Fibroblast of mammary gland (primary cell): ENCODE measurements around the gene SOX6.

ENCODE experiments used
- DNase-seq: peaks from one replicate; pipeline ENCODE4 v3.0.0-alpha.2; 2010; ENCODE audit warnings: low read depth
- H3K4me3 ChIP-seq: 2 replicates; pipeline ENCODE4 v1.5.1; 2011; ENCODE audit warnings: low read depth, mild to moderate bottlenecking, low read length, moderate library complexity; ENCODE audit not compliant: control insufficient read depth
- CTCF ChIP-seq: conservative IDR thresholded peaks from 2 replicates; pipeline ENCODE4 v1.5.1; 2011; ENCODE audit warnings: low read depth, low read length, inconsistent platforms; ENCODE audit not compliant: control insufficient read depth, insufficient read depth

Gene SOX6

DNA sequence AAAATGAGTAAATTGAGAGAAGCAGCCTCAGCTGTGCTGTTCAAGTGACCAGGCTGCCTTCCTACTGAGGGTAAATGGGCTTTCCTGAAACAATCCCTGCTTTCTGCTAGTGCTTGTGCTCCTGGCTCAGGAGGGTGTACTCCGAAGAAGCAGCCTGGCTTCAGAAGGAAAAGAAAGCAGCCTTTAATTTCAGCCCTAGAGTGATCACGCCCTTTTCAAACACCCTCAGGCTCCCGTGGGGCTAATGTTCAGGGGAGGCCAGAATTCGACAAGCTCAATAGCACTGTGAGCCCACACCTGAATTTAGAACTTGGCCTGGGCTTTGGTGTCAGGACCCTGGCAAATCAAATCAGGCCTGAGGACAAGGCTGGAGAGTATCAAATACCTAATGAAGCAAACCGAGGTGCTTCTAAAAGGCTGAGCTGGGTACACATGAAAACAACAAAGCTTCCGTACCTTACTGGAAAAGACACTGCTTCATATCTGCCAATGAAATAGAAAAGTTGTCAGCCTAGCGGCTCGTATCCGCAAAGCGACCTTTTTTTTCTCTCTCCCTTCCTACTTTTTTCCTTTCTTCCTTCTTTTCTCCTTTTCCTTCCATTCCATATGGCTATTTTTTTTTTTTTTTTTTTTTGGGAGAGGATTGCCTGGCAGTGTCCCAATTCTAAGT is 387.8 kb downstream of the SOX6 start:
- no peak for DNase-seq
- no peak overlapping the region for H3K4me3 ChIP-seq
- no peak for TF ChIP-seq CTCF

DNA sequence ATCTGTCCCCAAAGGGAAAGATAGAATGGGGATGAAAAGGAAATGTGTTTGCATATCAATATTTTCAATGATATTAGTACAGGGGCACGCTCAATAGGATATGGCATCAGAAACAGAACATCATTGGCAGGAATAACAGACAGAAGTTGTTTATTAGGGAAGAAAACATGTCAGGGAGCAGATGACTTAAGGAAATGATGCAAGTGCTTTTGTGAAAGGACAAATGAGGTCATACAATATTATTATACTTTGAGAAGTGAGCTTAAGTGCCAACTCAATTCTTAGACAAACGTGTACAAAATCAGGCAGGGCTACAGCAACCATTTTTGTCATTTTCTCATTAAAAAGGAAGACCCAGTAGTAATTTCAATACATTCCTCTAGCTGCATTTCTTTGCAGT is 388.4 kb downstream of the SOX6 start:
- H3K4me3 ChIP-seq: no peak overlapping the region
- TF ChIP-seq CTCF: no peak
- DNase-seq: peak; percentile 89

DNA sequence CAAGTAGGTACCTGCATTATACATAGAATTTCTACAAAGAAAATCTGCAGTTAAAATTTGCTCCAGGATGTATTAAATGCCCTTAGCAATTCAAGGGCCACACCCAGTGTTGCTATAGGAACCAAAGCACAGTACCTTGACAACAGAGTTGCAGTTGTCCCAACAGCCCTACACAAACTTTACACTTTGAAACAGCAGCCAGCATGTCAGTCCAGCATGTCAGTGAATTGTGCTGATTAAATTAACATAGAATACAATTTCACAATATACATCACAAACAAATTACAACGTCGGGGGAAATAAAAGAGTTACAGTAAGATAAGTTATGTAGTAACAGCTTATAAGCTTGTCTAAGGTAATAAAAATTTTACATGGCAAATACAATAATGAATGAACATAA is 389.2 kb downstream of the SOX6 start:
- H3K4me3 ChIP-seq: no peak overlapping the region
- no peak for TF ChIP-seq CTCF
- DNase-seq: peak; percentile 31

DNA sequence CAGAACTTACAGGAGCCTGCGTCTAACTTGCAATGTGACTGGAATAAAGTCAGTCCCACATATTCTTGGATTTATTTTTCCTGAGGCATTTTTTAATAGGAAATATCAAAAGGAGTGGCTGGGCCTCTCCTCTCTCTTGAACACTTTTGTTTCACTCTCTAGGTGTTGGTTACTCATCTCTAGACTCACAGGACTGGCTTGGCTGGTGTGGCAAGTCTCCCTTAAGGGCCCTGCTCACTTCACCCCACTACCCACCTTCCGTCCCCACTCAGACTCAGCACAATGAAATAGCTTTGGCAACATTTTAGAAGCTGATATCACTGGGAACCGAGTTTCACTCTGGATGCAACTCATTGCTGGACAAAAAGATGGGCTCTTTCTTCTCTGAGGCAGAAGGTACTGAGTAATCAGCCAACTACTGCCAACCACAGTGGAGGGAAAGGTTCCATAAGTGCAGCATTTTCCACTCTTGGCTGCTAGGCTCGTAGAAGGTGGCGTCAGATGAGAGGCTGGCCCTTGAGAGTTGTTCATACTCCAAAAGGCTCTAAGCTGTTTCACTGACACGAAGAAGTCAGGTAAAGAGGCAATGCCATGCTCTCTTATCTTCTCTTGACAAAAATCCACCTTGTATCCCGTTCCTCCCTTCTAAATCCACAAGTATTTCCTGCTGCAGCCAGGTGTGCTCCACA is 390.6 kb downstream of the SOX6 start:
- no peak for TF ChIP-seq CTCF
- DNase-seq: no peak
- no peak overlapping the region for H3K4me3 ChIP-seq

- no peak overlapping the region for H3K4me3 ChIP-seq
- no peak for TF ChIP-seq CTCF
- DNase-seq: no peak
Observed at GRCh38 chr11:15963266-15963665, 393.1 kb downstream of the SOX6 start.

- H3K4me3 ChIP-seq: no peak overlapping the region
- DNase-seq: no peak
- TF ChIP-seq CTCF: no peak
Observed at GRCh38 chr11:15958910-15959309, 397.4 kb downstream of the SOX6 start.
